Measurements from ENCODE around the gene ANKRD44.

ANKRD44 gene

GRCh38 chr2:197124639-197125390 lies 185.8 kb downstream of the ANKRD44 start:
- peaks cover 67% of the 10 kb centered on the region for H3K36me3 ChIP-seq (ENCODE audit: control insufficient read depth, low read length)
- TF ChIP-seq CTCF (IDR thresholded peaks at IDR 0.05; ENCODE audit: low read depth, low read length, poor library complexity, severe bottlenecking) (no peak), EZH2phosphoT487 (IDR thresholded peaks at IDR 0.05; ENCODE audit: borderline replicate concordance, low read length) (no peak)
- no peaks in the 10 kb centered on the region for H3K9me2 ChIP-seq (replicated peaks; ENCODE audit: control insufficient read depth, low read length)
- peaks cover 7% of the 10 kb centered on the region for H3K79me2 ChIP-seq (ENCODE audit: control insufficient read depth, low read length)
- no peaks in the 10 kb centered on the region for H4K20me1 ChIP-seq (ENCODE audit: control insufficient read depth, insufficient read depth, low read depth, low read length)
- no peaks in the 10 kb centered on the region for H3K27me3 ChIP-seq (ENCODE audit: control insufficient read depth, low read length)
- H3K4me2 ChIP-seq (ENCODE audit: low read length): no peak overlapping the region
- peaks cover 5% of the 10 kb centered on the region; the same call in 1 of the 2 replicates for H3F3A ChIP-seq (ENCODE audit: control insufficient read depth, insufficient read depth)
- H3K9me3 ChIP-seq (ENCODE audit: control insufficient read depth, insufficient read depth, low read length): no peaks in the 10 kb centered on the region
- no peak overlapping the region for H3K27ac ChIP-seq (ENCODE audit: low read depth, low read length)
- H3K4me3 ChIP-seq (ENCODE audit: low read length): no peak overlapping the region
- H3K4me1 ChIP-seq (ENCODE audit: control insufficient read depth, low read length): peaks cover 25% of the 10 kb centered on the region

- Histone ChIP-seq H3F3A (ENCODE audit: control insufficient read depth, insufficient read depth) (0 out of 2 replicates have a peak, but pooled peaks cover 9% of the 10 kb centered on the region), H3K79me2 (ENCODE audit: control insufficient read depth, low read length) (no peaks in the 10 kb centered on the region; the same call in 1 of the 2 replicates), H3K27me3 (ENCODE audit: control insufficient read depth, low read length) (no peaks in the 10 kb centered on the region), H3K4me1 (ENCODE audit: control insufficient read depth, low read length) (peaks cover 6% of the 10 kb centered on the region), H3K27ac (ENCODE audit: low read depth, low read length) (no peak overlapping the region), H3K4me3 (ENCODE audit: low read length) (no peak overlapping the region), H3K9me3 (ENCODE audit: control insufficient read depth, insufficient read depth, low read length) (no peaks in the 10 kb centered on the region), H3K9me2 (replicated peaks; ENCODE audit: control insufficient read depth, low read length) (no peaks in the 10 kb centered on the region), H3K36me3 (ENCODE audit: control insufficient read depth, low read length) (peaks cover 65% of the 10 kb centered on the region), H4K20me1 (ENCODE audit: control insufficient read depth, insufficient read depth, low read depth, low read length) (no peaks in the 10 kb centered on the region), H3K4me2 (ENCODE audit: low read length) (no peak overlapping the region)
- TF ChIP-seq EZH2phosphoT487 (IDR thresholded peaks at IDR 0.05; ENCODE audit: borderline replicate concordance, low read length): no peak
- no peak for TF ChIP-seq CTCF (IDR thresholded peaks at IDR 0.05; ENCODE audit: low read depth, low read length, poor library complexity, severe bottlenecking)
Observed at GRCh38 chr2:197122821-197123220, 187.8 kb downstream of the ANKRD44 start.

GRCh38 chr2:197121756-197122385 lies 188.7 kb downstream of the ANKRD44 start:
- Histone ChIP-seq H3K27ac (ENCODE audit: low read depth, low read length) (no peak overlapping the region), H3K9me2 (replicated peaks; ENCODE audit: control insufficient read depth, low read length) (no peaks in the 10 kb centered on the region), H3K27me3 (ENCODE audit: control insufficient read depth, low read length) (no peaks in the 10 kb centered on the region), H4K20me1 (ENCODE audit: control insufficient read depth, insufficient read depth, low read depth, low read length) (no peaks in the 10 kb centered on the region), H3K9me3 (ENCODE audit: control insufficient read depth, insufficient read depth, low read length) (no peaks in the 10 kb centered on the region), H3K4me2 (ENCODE audit: low read length) (no peak overlapping the region), H3K79me2 (ENCODE audit: control insufficient read depth, low read length) (no peaks in the 10 kb centered on the region), H3K4me1 (ENCODE audit: control insufficient read depth, low read length) (no peaks in the 10 kb centered on the region; the same call in 1 of the 2 replicates), H3K4me3 (ENCODE audit: low read length) (no peak overlapping the region), H3F3A (ENCODE audit: control insufficient read depth, insufficient read depth) (0 out of 2 replicates have a peak, but pooled peaks cover 4% of the 10 kb centered on the region), H3K36me3 (ENCODE audit: control insufficient read depth, low read length) (peaks cover 61% of the 10 kb centered on the region)
- TF ChIP-seq EZH2phosphoT487 (IDR thresholded peaks at IDR 0.05; ENCODE audit: borderline replicate concordance, low read length): no peak
- TF ChIP-seq CTCF (IDR thresholded peaks at IDR 0.05; ENCODE audit: low read depth, low read length, poor library complexity, severe bottlenecking): no peak

Data from DOHH2 (cell line).